ENCODE measurements around the gene INSL6.

- TF ChIP-seq GATA2 (IDR thresholded peaks at IDR 0.05; ENCODE audit: low read depth, low read length) (no peak), GATA3 (IDR thresholded peaks at IDR 0.05; ENCODE audit: low read depth, low read length) (no peak)
Observed at GRCh38 chr9:5188060-5188984, 2.9 kb upstream of the INSL6 start.

Data from SH-SY5Y (cell line).